LNCaP clone FGC (cell line): ENCODE results near the gene TREM2.
"Not testable (repeated sequence)": the region's sequence is repeated elsewhere in the genome, so short reads cannot be mapped to it uniquely, and the experiment has no call there.

Experiments
- DNase-seq: peaks from one replicate; pipeline ENCODE4 v3.0.0-alpha.2; 2011; ENCODE audit warnings: low read depth
- H3K4me3 ChIP-seq: 2 replicates; pipeline ENCODE4 v1.5.1; 2011; ENCODE audit warnings: mild to moderate bottlenecking, low read depth, low read length, control low read depth
- CTCF ChIP-seq: IDR thresholded peaks from 2 replicates; pipeline ENCODE4 v1.5.1; 2012; ENCODE audit warnings: mild to moderate bottlenecking; ENCODE audit not compliant: control insufficient read depth, insufficient read depth; ENCODE audit errors: extremely low read depth

Gene TREM2

GRCh38 chr6:41135062-41135832, 27.7 kb downstream of the TREM2 start:
- TF ChIP-seq CTCF = no peak
- no peak overlapping the region for H3K4me3 ChIP-seq
- DNase-seq = no peak

GRCh38 chr6:41132254-41132653, 30.7 kb downstream of the TREM2 start:
- DNase-seq = no peak
- no peak for TF ChIP-seq CTCF
- H3K4me3 ChIP-seq = no peak overlapping the region

- H3K4me3 ChIP-seq = no peak overlapping the region
- DNase-seq = no peak
- no peak for TF ChIP-seq CTCF
These were observed 37.6 kb downstream of the TREM2 start for GRCh38 chr6:41125282-41125681.

GRCh38 chr6:41122918-41123317, 40.0 kb downstream of the TREM2 start:
- H3K4me3 ChIP-seq = no peak overlapping the region
- DNase-seq = no peak
- no peak for TF ChIP-seq CTCF

- no peak for DNase-seq
- TF ChIP-seq CTCF = no peak
These were observed 40.5 kb downstream of the TREM2 start for GRCh38 chr6:41122373-41122772.

GRCh38 chr6:41120058-41120457, 42.9 kb downstream of the TREM2 start:
- DNase-seq = no peak
- no peak overlapping the region for H3K4me3 ChIP-seq
- TF ChIP-seq CTCF = no peak

More at GRCh38 chr6:41122373-41122772, 40.5 kb downstream of the TREM2 start:
- H3K4me3 ChIP-seq = no peak overlapping the region

- no peak for TF ChIP-seq CTCF
- no peak overlapping the region for H3K4me3 ChIP-seq
- no peak for DNase-seq
These were observed 43.4 kb downstream of the TREM2 start for GRCh38 chr6:41119508-41119907.

GRCh38 chr6:41115027-41115426, 47.9 kb downstream of the TREM2 start:
- DNase-seq, H3K4me3 ChIP-seq: not testable (repeated sequence)
